Sigmoid colon (tissue), 4 donors: ENCODE results near the gene PCID2.

ENCODE experiments used
- EP300 ChIP-seq, 4 donors: sonication (generic); formaldehyde crosslinking; IDR thresholded peaks; one replicate each; pipeline ENCODE4 v1.6.1; 2017; ENCODE audit warnings: antibody characterized with exemption in 4 of 4
- POLR2A ChIP-seq, 2 donors: fragments of 450-650 bp; IDR thresholded peaks; one replicate each; pipeline ENCODE4 v1.6.1; 2016; ENCODE audit warnings: antibody characterized with exemption in 2 of 2, mild to moderate bottlenecking in 2 of 2, moderate library complexity in 2 of 2
- TF ChIP-seq, protein P1 (sequence below), 4 experiments: fragments of 450-650 bp in 3 of 4; fragments of 200-600 bp in 1 of 4; IDR thresholded peaks; one replicate each; pipeline ENCODE4 v1.5.1; 2016 to 2019; ENCODE audit warnings: antibody characterized with exemption in 4 of 4, mild to moderate bottlenecking in 3 of 4, moderate library complexity in 2 of 4

GRCh38 chr13:113216254-113217048, 8.0 kb upstream of the PCID2 start:
- TF ChIP-seq, protein P1, sequence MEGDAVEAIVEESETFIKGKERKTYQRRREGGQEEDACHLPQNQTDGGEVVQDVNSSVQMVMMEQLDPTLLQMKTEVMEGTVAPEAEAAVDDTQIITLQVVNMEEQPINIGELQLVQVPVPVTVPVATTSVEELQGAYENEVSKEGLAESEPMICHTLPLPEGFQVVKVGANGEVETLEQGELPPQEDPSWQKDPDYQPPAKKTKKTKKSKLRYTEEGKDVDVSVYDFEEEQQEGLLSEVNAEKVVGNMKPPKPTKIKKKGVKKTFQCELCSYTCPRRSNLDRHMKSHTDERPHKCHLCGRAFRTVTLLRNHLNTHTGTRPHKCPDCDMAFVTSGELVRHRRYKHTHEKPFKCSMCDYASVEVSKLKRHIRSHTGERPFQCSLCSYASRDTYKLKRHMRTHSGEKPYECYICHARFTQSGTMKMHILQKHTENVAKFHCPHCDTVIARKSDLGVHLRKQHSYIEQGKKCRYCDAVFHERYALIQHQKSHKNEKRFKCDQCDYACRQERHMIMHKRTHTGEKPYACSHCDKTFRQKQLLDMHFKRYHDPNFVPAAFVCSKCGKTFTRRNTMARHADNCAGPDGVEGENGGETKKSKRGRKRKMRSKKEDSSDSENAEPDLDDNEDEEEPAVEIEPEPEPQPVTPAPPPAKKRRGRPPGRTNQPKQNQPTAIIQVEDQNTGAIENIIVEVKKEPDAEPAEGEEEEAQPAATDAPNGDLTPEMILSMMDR (IDR thresholded peaks at IDR 0.05): no peak
- TF ChIP-seq POLR2A (IDR thresholded peaks at IDR 0.05) (no peak), EP300 (IDR thresholded peaks at IDR 0.05) (no peak)
